ENCODE measurements around the gene UMAD1.

UMAD1 gene

DNA sequence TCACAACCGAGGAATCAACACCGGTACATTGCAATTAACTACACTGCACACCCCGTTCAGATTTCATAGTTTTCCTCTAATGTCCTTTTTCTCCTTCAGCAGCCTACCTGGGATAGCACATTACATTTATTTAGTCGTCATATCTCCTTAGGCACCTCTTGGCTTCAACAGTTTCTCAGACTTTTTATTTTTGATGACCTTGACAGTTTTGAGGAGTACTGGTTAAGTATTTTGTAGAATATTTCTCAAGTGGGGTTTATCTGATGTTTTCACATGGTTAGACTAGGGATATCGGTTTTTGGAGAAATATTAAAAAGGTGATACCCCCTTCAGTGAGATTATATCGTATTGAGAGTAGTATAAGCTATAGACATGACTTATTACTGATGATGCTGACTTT lies 241.0 kb downstream of the UMAD1 start:
- no peak overlapping the region for H3K4me3 ChIP-seq (ENCODE audit: low read depth, low read length)
- TF ChIP-seq, protein P1, sequence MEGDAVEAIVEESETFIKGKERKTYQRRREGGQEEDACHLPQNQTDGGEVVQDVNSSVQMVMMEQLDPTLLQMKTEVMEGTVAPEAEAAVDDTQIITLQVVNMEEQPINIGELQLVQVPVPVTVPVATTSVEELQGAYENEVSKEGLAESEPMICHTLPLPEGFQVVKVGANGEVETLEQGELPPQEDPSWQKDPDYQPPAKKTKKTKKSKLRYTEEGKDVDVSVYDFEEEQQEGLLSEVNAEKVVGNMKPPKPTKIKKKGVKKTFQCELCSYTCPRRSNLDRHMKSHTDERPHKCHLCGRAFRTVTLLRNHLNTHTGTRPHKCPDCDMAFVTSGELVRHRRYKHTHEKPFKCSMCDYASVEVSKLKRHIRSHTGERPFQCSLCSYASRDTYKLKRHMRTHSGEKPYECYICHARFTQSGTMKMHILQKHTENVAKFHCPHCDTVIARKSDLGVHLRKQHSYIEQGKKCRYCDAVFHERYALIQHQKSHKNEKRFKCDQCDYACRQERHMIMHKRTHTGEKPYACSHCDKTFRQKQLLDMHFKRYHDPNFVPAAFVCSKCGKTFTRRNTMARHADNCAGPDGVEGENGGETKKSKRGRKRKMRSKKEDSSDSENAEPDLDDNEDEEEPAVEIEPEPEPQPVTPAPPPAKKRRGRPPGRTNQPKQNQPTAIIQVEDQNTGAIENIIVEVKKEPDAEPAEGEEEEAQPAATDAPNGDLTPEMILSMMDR (conservative IDR thresholded peaks at IDR 0.05; ENCODE audit: low read depth, low read length), result no peak
- DNase-seq (ENCODE audit: low read depth), result no peak

DNA sequence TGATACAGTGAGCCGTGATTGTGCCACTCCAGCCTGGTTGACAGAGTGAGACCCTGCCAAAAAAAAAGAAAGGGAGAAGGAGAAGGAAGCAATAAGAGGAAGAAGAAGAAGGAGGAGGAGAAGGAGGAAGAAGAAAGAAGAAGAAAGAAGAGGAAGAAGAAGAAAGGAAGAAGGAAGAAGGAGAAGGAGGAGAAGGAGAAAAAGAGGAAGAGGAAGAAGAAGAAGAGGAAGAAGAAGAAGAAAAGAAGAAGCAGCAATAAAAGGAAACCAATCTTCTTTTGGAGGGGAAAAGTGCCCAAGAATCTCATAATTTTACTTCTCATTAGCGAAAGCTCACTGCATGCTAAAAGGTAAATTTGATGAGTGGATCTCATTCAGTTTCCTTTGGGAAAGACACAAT lies 242.3 kb downstream of the UMAD1 start:
- no peak overlapping the region for H3K4me3 ChIP-seq (ENCODE audit: low read depth, low read length)
- TF ChIP-seq, protein P1 (conservative IDR thresholded peaks at IDR 0.05; ENCODE audit: low read depth, low read length), result no peak
- no peak for DNase-seq (ENCODE audit: low read depth)

DNA sequence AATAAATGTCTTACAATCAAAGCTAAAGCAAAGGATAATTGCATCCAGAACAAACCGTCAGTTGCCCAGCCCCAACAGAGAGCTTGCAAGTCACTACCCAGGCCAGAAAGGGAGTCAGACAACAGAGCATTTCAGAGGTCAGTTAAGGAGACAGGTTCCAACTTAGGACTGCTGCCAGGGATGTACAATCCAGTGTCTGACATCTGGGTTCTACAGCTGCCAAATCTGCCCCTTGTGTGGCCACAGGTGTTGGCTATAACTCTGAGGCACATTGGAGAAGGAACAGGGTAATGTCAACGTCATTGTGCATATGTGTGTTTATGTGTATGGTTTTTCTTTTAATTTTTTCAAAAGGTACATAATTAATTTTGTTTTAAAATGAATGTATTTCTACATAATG lies 242.8 kb downstream of the UMAD1 start:
- TF ChIP-seq, protein P1 (conservative IDR thresholded peaks at IDR 0.05; ENCODE audit: low read depth, low read length), result no peak
- no peak for DNase-seq (ENCODE audit: low read depth)
- no peak overlapping the region for H3K4me3 ChIP-seq (ENCODE audit: low read depth, low read length)

DNA sequence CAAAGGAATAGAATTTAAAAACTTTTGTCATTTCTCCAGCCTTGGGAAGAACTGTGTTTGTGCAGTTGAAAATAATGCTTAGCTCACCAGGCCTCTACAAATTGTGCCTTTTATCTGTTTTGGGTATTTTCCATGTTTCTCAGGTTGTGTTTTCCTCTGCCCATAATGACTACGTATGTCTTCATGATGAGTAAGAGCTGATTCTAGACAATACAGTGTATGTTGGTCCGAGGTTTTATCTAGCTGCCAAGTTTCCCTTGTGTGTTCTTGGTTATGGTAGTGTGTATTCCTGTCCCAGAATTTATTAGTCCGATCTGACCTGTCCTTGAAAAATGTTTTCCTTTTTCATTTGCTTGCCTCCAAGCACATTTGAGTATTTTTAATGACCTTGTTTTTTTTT lies 244.3 kb downstream of the UMAD1 start:
- TF ChIP-seq, protein P1 (conservative IDR thresholded peaks at IDR 0.05; ENCODE audit: low read depth, low read length), result no peak
- no peak overlapping the region for H3K4me3 ChIP-seq (ENCODE audit: low read depth, low read length)
- peak; percentile 19 for DNase-seq (ENCODE audit: low read depth)

DNA sequence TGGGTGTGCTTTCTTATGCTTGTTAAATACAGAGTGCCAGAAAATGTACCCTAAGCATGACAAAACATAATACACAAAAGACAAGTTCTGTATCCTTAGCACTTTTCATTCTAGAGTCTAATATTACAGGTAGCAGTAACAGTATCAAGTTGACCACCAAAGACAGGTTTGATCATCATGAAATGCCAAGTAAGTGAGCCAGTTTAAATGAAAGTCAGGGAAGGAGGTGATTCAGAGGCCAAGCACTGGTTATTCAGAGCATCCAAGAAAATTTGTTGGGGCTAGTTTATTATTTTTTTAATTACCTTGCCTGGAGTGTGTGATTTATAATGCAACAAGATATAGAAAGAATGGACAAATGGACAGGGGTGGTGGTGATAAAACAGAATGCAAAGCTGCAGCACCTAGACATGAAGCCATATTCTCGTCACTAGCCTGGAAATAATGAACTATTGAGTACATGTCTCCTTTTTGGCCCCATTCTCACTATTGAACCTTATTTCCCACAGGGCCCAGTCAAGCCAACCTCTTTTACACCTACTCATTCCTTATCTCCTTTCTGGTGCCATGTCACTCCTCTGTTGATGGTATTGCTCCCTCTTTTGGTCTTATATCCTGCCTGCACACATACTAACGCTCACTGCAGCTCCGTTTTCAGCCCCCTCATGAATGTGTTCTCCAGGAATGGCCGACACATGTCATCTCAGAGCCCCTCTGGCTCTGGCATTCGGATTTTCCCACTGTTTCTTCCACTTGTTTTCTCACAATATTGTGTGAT lies 249.4 kb downstream of the UMAD1 start:
- no peak for DNase-seq (ENCODE audit: low read depth)
- H3K4me3 ChIP-seq (ENCODE audit: low read depth, low read length), result no peak overlapping the region
- TF ChIP-seq, protein P1 (conservative IDR thresholded peaks at IDR 0.05; ENCODE audit: low read depth, low read length), result no peak

DNA sequence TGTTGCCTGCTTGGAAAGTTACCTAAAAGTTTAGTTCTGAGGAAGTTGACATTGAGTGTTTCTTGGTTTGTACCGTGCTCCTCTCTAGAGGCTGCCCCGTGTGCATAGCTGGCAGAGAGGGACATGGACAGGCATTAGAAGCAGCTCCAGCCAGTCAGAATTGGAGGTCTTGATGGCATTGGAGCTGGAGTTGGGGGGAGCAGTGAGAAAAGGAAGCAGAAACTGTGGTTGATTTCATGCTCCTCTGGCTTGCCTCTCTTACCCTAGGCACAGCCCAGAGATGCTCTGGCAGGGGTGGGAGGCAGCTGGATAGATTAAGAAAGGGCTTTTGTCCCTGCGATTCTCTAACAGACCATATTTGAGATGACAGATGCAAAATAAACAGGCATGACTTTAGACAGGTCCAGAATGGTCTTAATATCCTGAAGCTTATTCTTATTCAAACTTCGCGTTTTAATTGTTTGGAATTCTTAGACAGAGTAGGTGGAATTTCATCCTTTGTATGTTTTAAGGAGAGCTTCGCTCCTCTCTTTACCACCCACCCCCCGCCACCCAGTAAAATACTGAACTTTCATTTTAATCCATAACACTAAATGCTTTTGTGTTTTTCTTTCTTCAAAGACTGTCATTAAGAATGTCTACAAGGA lies 254.6 kb downstream of the UMAD1 start:
- TF ChIP-seq, protein P1 (conservative IDR thresholded peaks at IDR 0.05; ENCODE audit: low read depth, low read length), result no peak
- DNase-seq (ENCODE audit: low read depth), result no peak
- H3K4me3 ChIP-seq (ENCODE audit: low read depth, low read length), result no peak overlapping the region

DNA sequence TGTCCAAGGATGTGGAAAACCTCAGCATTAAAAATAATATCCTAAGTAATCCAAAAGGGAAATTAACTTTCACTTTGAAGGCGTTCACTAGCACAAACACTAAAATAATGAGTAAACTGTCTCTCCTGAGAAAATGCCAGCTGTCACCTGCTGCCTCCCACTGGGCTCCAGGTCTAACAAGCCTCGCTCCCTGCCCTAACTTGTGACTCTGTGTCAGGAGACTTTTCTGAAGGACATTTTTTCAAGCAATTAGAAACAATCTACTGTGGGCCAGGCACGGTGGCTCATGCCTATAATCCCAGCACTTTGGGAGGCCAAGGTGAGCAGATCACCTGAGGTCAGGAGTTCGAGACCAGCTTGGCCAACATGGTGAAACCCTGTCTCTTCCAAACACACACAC lies 255.2 kb downstream of the UMAD1 start:
- TF ChIP-seq, protein P1 (conservative IDR thresholded peaks at IDR 0.05; ENCODE audit: low read depth, low read length), result no peak
- no peak overlapping the region for H3K4me3 ChIP-seq (ENCODE audit: low read depth, low read length)
- DNase-seq (ENCODE audit: low read depth), result no peak

Measured in choroid plexus epithelial cell (primary cell).